Tibial artery (tissue), 4 donors: ENCODE measurements around the gene ITPR1.
A peak's percentile ranks its signal among the peaks of the same experiment; 100 is the strongest.

Source experiments
- DNase-seq, 2 donors: peaks; one replicate each; pipeline ENCODE4 v3.0.0-alpha.2; 2019
- H3K27ac ChIP-seq, 2 donors: fragments of 200-600 bp; sonication (generic) in 1 of 2; 1 replicate in 1 of 2; 2 replicates in 1 of 2; pipeline ENCODE4 v1.5.1; 2018 to 2019; ENCODE audit warnings: mild to moderate bottlenecking in 1 of 2
- H3K27me3 ChIP-seq, 2 donors: fragments of 200-600 bp; sonication (generic) in 1 of 2; one replicate each; pipeline versions ENCODE4 v1.5.1 to v1.6.0; 2016 to 2019
- H3K36me3 ChIP-seq, 3 donors: fragments of 200-600 bp; sonication (generic) in 2 of 3; one replicate each; pipeline ENCODE4 v1.5.1; 2016 to 2019; ENCODE audit warnings: mild to moderate bottlenecking in 2 of 3
- H3K4me1 ChIP-seq, 4 donors: fragments of 200-600 bp; sonication (generic) in 2 of 4; 1 replicate in 3 of 4; 2 replicates in 1 of 4; pipeline ENCODE4 v1.5.1; 2016 to 2019
- H3K4me3 ChIP-seq, 2 donors: fragments of 200-600 bp; sonication (generic) in 1 of 2; 1 replicate in 1 of 2; 2 replicates in 1 of 2; pipeline ENCODE4 v1.5.1; 2018 to 2019; ENCODE audit warnings: mild to moderate bottlenecking in 2 of 2
- H3K9me3 ChIP-seq, 3 donors: fragments of 200-600 bp; sonication (generic) in 1 of 3; one replicate each; pipeline ENCODE4 v1.5.1; 2016 to 2019
- intact Hi-C: fragments of 100-400 bp; cut with DNase I; formaldehyde crosslinking; loops from one replicate; pipeline ENCODE4 v1.15.0; 2023; ENCODE audit warnings: low total_unique reads
- TF ChIP-seq, protein P1 (sequence below), 2 experiments: fragments of 200-600 bp in 1 of 2; fragments of 450-650 bp in 1 of 2; IDR thresholded peaks; one replicate each; pipeline ENCODE4 v1.5.1; 2017 to 2019; ENCODE audit warnings: antibody characterized with exemption in 2 of 2, mild to moderate bottlenecking in 1 of 2, moderate library complexity in 1 of 2

ITPR1 gene

DNA sequence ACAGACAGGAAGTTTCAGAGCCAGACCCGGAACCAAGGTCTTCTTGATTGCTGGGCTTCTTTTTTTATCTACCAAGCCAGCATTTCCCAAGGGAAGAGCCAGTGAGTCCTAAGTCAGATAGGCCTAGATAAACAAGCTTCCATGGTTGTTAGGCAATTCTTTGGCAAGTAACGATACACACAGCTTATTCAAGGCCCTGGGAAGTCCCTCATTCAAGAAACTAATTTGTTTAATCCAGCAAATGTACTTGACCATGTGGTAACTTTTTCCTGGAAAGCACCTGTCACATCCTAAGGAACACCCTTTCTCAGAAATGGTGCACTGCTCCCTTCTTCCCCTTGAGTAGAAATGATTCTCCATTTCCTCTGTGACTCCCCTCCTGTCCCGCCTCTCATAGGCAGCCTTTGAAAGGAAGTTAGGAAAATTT lies 209.9 kb downstream of the ITPR1 start:
- Histone ChIP-seq H3K4me3 (no peak overlapping the region), H3K4me1 (peaks cover 0 to 13% (median 4%) of the 10 kb centered on the region in 4 donors), H3K27me3 (no peaks in the 10 kb centered on the region), H3K9me3 (no peaks in the 10 kb centered on the region), H3K36me3 (peaks cover 72 to 91% (median 76%) of the 10 kb centered on the region in 3 donors), H3K27ac (peak overlapping the region; percentile 18 to 36)
- DNase-seq, result no peak
- TF ChIP-seq, protein P1, sequence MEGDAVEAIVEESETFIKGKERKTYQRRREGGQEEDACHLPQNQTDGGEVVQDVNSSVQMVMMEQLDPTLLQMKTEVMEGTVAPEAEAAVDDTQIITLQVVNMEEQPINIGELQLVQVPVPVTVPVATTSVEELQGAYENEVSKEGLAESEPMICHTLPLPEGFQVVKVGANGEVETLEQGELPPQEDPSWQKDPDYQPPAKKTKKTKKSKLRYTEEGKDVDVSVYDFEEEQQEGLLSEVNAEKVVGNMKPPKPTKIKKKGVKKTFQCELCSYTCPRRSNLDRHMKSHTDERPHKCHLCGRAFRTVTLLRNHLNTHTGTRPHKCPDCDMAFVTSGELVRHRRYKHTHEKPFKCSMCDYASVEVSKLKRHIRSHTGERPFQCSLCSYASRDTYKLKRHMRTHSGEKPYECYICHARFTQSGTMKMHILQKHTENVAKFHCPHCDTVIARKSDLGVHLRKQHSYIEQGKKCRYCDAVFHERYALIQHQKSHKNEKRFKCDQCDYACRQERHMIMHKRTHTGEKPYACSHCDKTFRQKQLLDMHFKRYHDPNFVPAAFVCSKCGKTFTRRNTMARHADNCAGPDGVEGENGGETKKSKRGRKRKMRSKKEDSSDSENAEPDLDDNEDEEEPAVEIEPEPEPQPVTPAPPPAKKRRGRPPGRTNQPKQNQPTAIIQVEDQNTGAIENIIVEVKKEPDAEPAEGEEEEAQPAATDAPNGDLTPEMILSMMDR (IDR thresholded peaks at IDR 0.05), result no peak
- intact Hi-C loops, result no loop called here

DNA sequence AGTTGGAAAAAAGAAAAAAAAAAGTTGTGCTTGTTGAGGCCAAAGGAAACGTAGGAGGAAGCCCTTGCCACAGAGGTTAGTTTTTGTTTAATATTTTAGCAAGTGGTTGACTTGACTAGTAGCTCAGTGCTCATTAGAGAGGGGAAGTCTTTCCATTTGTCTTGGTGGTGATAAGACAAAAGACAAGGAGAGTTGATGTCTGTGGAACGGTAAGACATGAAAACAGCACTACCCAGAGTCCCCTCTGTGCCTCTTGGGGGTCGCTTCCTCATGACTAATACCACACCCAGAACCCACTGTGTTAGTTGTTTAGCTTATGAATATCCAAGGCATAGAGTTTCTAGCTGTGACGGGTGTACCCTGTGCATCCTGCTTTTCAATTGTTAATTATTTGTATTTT lies 211.4 kb downstream of the ITPR1 start:
- DNase-seq, result no peak
- Histone ChIP-seq H3K4me3 (no peak overlapping the region), H3K9me3 (no peaks in the 10 kb centered on the region), H3K27me3 (no peaks in the 10 kb centered on the region), H3K27ac (no peak overlapping the region), H3K36me3 (peaks cover 72 to 92% (median 79%) of the 10 kb centered on the region in 3 donors), H3K4me1 (peaks cover 0 to 13% (median 4%) of the 10 kb centered on the region in 4 donors)
- TF ChIP-seq, protein P1 (IDR thresholded peaks at IDR 0.05), result no peak
- intact Hi-C loops, result no loop called here

DNA sequence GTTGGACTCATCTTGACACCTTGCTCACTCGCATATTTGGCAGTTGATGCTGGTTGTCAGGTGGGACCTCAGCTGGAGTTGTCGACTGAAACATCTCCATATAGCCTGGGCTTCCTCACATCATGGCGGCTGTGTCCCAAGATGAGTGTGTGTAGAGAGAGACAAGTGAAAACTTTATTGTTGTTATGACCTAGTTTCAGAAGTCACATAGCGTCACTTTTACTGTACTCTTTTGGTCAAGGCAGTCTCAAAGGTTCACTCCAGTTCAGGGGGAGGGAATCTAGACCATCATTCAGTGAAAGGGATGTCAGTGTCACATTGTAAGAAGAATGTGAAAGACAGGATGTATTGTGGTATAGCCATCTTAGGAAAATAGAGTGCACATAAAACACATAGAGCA lies 214.2 kb downstream of the ITPR1 start:
- no peaks in the 10 kb centered on the region for H3K27me3 ChIP-seq
- DNase-seq, result no peak
- intact Hi-C loops, result no loop called here
- peaks cover 0 to 20% (median 4%) of the 10 kb centered on the region in 4 donors for H3K4me1 ChIP-seq
- no peak overlapping the region for H3K4me3 ChIP-seq
- H3K27ac ChIP-seq, result no peak overlapping the region
- TF ChIP-seq, protein P1 (IDR thresholded peaks at IDR 0.05), result no peak
- H3K36me3 ChIP-seq, result peaks cover 59 to 85% (median 76%) of the 10 kb centered on the region in 3 donors
- H3K9me3 ChIP-seq, result no peaks in the 10 kb centered on the region

DNA sequence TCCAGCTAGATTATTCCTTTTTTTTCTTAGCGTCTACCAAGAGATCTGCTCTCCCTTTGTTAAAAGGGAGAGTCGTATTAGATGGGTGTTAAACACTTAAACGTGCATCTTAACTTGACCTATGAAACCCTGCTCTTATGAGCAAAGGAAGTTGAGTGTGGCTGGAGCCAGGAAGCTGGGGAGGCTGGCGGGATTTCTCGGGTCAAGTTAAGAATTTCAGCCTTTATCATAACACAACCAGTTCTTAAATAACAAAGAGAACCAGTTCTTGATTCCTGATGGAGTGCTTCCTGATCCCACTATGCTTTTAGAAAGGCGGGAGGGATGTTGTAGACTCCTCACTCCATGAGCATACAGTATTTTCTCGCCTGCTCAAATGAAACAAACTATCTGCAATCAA lies 215.1 kb downstream of the ITPR1 start:
- Histone ChIP-seq H3K9me3 (no peaks in the 10 kb centered on the region), H3K27me3 (no peaks in the 10 kb centered on the region), H3K36me3 (peaks cover 59 to 85% (median 78%) of the 10 kb centered on the region in 3 donors), H3K4me3 (no peak overlapping the region), H3K27ac (no peak overlapping the region), H3K4me1 (peaks cover 0 to 12% (median 0%) of the 10 kb centered on the region in 4 donors)
- intact Hi-C loops, result no loop called here
- TF ChIP-seq, protein P1 (IDR thresholded peaks at IDR 0.05), result no peak
- no peak for DNase-seq

DNA sequence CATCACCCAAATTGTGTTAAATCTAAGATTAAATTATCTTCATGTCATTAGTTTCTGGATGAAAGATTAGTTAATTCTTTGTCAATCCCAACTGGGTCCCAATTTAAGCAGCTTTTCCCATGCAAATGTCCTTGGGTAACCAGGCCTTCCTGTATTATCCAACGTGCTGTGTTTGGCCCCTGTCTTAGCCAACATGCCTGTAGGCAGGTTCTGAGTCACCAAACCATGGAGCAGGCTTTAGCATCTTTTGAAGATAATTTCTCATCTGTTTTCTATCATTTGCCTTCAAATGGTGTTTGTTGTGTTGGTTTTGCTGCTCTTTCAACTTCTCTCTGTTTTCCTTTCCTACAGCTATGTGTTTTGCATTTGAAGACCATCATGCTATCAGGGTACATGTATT lies 216.2 kb downstream of the ITPR1 start:
- intact Hi-C loops, result no loop called here
- Histone ChIP-seq H3K27me3 (no peaks in the 10 kb centered on the region), H3K4me3 (no peak overlapping the region), H3K36me3 (peaks cover 53 to 87% (median 82%) of the 10 kb centered on the region in 3 donors), H3K9me3 (no peaks in the 10 kb centered on the region), H3K4me1 (peaks cover 0 to 8% (median 0%) of the 10 kb centered on the region in 4 donors), H3K27ac (no peak overlapping the region)
- no peak for DNase-seq
- TF ChIP-seq, protein P1 (IDR thresholded peaks at IDR 0.05), result no peak

DNA sequence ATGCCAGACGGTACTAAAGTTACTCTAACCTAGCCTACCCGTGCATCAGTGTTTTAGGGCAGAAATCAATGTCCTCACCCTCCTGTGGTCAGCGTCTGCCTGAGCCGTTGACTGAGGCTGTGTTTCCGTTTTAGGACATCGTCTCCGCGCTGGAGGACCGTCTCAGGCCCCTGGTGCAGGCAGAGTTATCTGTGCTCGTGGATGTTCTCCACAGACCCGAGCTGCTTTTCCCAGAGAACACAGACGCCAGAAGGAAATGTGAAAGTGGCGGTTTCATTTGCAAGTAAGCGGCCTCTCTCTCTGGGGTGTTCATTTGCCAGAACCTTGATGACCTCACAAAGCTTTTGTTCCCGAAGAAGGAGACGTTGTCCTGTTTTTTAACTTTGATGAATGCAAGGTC lies 217.0 kb downstream of the ITPR1 start:
- Histone ChIP-seq H3K36me3 (peaks cover 59 to 92% (median 84%) of the 10 kb centered on the region in 3 donors), H3K4me1 (peaks cover 0 to 8% (median 0%) of the 10 kb centered on the region in 4 donors), H3K4me3 (no peak overlapping the region), H3K27ac (no peak overlapping the region), H3K27me3 (no peaks in the 10 kb centered on the region), H3K9me3 (no peaks in the 10 kb centered on the region)
- DNase-seq, result no peak
- intact Hi-C loops, result loop anchor here (2.0 kb wide), 2 partner anchors 317 to 351 kb away; no protein-coding TSS in a partner anchor
- TF ChIP-seq, protein P1 (IDR thresholded peaks at IDR 0.05), result no peak
